Lung (tissue), 12 donors: ENCODE measurements around the gene NAGPA. TPM values are rescaled to one million over a fixed set of nuclear protein-coding genes. Genes with fewer than 3 reads are reported as not detected.

Experiments used
- ATAC-seq: fragments of 200-7000 bp; cut with Tn5 transposase; one replicate; pipeline ENCODE4 v1.9.1; 2020; ENCODE audit warnings: moderate number of reproducible peaks; ENCODE audit not compliant: insufficient read depth, low FRiP score
- DNase-seq, 3 donors: peaks; one replicate each; pipeline ENCODE4 v3.0.0-alpha.2; 2013 to 2017
- H3K27ac ChIP-seq, 2 donors: one replicate each; pipeline ENCODE4 v1.5.1; 2013; ENCODE audit warnings: mild to moderate bottlenecking in 2 of 2, moderate library complexity in 2 of 2, control low read depth in 1 of 2, inconsistent platforms in 1 of 2, low read depth in 1 of 2, low read length in 1 of 2
- H3K27me3 ChIP-seq, 3 donors: one replicate each; pipeline ENCODE4 v1.5.1; 2013; ENCODE audit warnings: low read length in 2 of 3; ENCODE audit not compliant: control insufficient read depth in 3 of 3, insufficient read depth in 3 of 3
- H3K36me3 ChIP-seq, 4 donors: one replicate each; pipeline ENCODE4 v1.5.1; 2013; ENCODE audit warnings: low read length in 4 of 4, mild to moderate bottlenecking in 1 of 4, moderate library complexity in 1 of 4; ENCODE audit not compliant: control insufficient read depth in 4 of 4, insufficient read depth in 4 of 4
- H3K4me1 ChIP-seq, 5 donors: one replicate each; pipeline ENCODE4 v1.5.1; 2013; ENCODE audit warnings: low read length in 5 of 5, mild to moderate bottlenecking in 2 of 5, moderate library complexity in 1 of 5; ENCODE audit not compliant: control insufficient read depth in 5 of 5, insufficient read depth in 5 of 5
- H3K4me3 ChIP-seq: one replicate; pipeline ENCODE4 v1.5.1; 2013; ENCODE audit warnings: mild to moderate bottlenecking, control low read depth, moderate library complexity
- H3K9ac ChIP-seq, 2 donors: one replicate each; pipeline ENCODE4 v1.5.1; 2013; ENCODE audit warnings: low read length in 2 of 2, control low read depth in 1 of 2; ENCODE audit not compliant: insufficient read depth in 1 of 2
- H3K9me3 ChIP-seq, 4 donors: one replicate each; pipeline ENCODE4 v1.5.1; 2013; ENCODE audit warnings: low read length in 3 of 4, mild to moderate bottlenecking in 1 of 4, moderate library complexity in 1 of 4; ENCODE audit not compliant: control insufficient read depth in 4 of 4, insufficient read depth in 3 of 4
- WGBS, 2 donors: extraction: QIAGEN DNeasy Blood & Tissue Kit; methylation state at CpG; one replicate each; pipeline ENCODE4 v1.1.7; 2013; 5-methylcytosine and 5-hydroxymethylcytosine counted together
- polyA plus RNA-seq, 2 donors: library from polyadenylated mRNA; stranded (reverse); fragments of 200-250 nt; gene quantifications; one replicate each; pipeline ENCODE4 v1.2.1, GENCODE V29; 2013
- total RNA-seq, 2 donors: library from RNA; depleted of rRNA in 1 of 2; stranded (reverse); fragments of >200 nt in 1 of 2; gene quantifications; one replicate each; pipeline ENCODE4 v1.2.1, GENCODE V29; 2014 to 2021
- TF ChIP-seq, protein P1 (sequence below): IDR thresholded peaks from 2 replicates; pipeline ENCODE4 v1.5.1; 2012; ENCODE audit warnings: mild to moderate bottlenecking; ENCODE audit errors: control extremely low read depth, extremely low read depth
- donor health status: control.
- donor health status: control.
- donor health status: Bipolar disorder and iron deficiency.
- donor health status: healthy.
- donor health status: DM: yes; HTN: yes; CAD: no.

The NAGPA gene
- total and polyA plus RNA-seq, 4 donors, result 7.8 to 20.3 (median 12.5) TPM

DNA sequence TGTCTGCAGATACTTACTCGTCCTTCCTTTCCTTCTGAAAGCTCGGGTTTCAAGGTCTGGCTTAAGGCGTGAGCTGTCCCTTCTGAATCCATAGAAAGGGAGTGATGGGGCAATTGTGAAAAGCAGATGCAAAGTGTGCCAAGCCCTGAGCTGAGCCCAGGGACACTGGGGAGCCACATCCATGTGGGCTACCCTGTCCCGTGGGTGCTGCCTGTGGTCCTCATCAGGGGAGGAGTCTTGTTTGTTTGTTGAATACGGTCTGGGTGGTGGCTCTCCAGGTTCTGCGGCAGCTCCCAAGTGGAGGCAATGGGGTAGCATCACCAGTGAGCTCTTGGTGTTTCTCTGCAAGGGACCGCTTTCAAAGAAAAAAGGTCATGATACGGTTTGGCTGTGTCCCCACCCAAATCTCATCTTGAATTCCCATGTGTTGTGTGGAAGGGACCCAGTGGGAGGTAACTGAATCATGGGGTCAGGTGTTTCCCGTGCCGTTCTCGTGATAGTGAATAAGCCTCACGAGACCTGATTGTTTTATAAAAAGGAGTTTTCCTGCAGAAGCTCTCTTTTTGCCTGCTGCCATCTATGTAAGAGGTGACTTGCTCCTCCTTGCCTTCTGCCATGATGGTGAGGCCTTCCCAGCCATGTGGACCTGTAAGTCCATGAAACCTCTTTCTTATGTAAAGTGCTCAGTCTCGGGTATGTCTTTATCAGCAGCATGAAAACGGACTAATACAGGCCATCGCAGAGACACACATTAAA lies 36.9 kb upstream of the NAGPA start:
- Histone ChIP-seq H3K9me3 (no peaks in the 10 kb centered on the region), H3K36me3 (peaks cover 3 to 7% (median 6%) of the 10 kb centered on the region in 4 donors), H3K27ac (no peak overlapping the region), H3K27me3 (no peaks in the 10 kb centered on the region), H3K4me3 (no peak overlapping the region), H3K9ac (no peak overlapping the region), H3K4me1 (peaks cover 0 to 18% (median 3%) of the 10 kb centered on the region in 5 donors)
- no peak for DNase-seq
- TF ChIP-seq, protein P1, sequence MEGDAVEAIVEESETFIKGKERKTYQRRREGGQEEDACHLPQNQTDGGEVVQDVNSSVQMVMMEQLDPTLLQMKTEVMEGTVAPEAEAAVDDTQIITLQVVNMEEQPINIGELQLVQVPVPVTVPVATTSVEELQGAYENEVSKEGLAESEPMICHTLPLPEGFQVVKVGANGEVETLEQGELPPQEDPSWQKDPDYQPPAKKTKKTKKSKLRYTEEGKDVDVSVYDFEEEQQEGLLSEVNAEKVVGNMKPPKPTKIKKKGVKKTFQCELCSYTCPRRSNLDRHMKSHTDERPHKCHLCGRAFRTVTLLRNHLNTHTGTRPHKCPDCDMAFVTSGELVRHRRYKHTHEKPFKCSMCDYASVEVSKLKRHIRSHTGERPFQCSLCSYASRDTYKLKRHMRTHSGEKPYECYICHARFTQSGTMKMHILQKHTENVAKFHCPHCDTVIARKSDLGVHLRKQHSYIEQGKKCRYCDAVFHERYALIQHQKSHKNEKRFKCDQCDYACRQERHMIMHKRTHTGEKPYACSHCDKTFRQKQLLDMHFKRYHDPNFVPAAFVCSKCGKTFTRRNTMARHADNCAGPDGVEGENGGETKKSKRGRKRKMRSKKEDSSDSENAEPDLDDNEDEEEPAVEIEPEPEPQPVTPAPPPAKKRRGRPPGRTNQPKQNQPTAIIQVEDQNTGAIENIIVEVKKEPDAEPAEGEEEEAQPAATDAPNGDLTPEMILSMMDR, result no peak
- no peak for ATAC-seq
- WGBS, 2 donors, result 87 to 91% methylated on average over 15 of the region's 15 CpGs

DNA sequence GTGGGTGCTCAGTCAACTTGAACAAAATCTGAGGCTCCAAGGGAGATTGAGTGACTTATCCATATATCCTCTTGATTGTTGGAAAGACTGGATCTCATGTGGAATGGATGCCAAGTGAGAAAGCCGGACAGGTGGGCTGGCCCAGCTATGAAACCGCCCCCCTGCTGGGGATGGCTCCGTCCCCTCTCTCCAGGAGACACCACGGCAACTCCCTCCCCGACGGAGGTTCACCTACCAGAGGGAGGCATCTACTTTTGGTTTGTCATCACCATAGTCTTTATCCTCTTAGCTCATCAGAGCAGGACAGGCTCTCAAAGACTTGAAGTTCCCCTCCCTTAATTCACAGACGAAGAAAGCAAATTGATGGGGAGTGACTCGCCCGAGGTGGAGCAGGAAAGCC lies 36.1 kb upstream of the NAGPA start:
- Histone ChIP-seq H3K4me1 (peaks cover 0 to 26% (median 4%) of the 10 kb centered on the region in 5 donors), H3K9ac (no peak overlapping the region), H3K27me3 (no peaks in the 10 kb centered on the region), H3K27ac (no peak overlapping the region), H3K9me3 (no peaks in the 10 kb centered on the region), H3K36me3 (peaks cover 0 to 2% (median under 1%) of the 10 kb centered on the region in 4 donors), H3K4me3 (no peak overlapping the region)
- ATAC-seq (no peak), DNase-seq (no peak)
- TF ChIP-seq, protein P1, result no peak
- 93 to 97% methylated on average over 9 of the region's 9 CpGs for WGBS, 2 donors

DNA sequence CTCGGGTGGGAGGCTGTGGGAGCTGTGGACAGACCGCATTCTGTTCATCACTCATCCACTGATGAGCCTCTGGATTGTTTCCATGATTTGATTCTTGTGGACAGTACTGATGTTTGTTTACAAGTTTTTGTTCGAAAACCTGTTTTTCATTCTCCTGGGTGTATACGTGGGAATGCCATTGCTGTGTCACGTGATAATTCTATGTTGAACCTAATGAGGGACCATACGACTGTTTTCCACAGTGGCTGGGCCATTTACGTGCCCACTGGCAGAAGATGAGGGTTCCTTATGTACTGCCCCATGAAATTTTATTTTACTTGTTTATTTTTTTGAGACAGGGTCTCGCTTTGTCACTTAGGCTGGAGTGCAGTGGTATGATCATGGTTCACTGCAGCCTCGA lies 35.3 kb upstream of the NAGPA start:
- Histone ChIP-seq H3K4me1 (peaks cover 0 to 30% (median 11%) of the 10 kb centered on the region in 5 donors), H3K9ac (no peak overlapping the region), H3K4me3 (no peak overlapping the region), H3K36me3 (no peaks in the 10 kb centered on the region), H3K9me3 (no peaks in the 10 kb centered on the region), H3K27me3 (no peaks in the 10 kb centered on the region), H3K27ac (no peak overlapping the region)
- WGBS, 2 donors, result 85 to 93% methylated on average over 9 of the region's 9 CpGs
- DNase-seq (no peak), ATAC-seq (no peak)
- TF ChIP-seq, protein P1, result no peak

DNA sequence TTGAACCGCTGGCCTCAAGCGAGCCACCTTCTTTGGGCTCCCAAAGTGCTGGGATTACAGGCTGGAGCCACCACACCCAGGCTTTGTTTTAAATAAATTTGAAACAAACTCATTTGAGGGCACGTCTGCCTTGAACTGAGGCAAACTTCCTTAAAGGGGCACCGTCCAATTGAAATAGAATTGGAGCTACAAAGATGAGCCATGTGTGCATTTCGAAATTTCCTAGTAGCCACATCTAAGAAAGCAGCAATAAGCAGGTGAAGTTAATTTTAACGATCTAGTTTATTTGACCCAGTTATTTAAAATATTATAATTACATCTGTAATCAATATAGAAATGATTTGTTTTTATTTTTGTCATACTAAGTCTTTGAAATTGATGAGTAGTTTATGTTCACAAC lies 32.8 kb upstream of the NAGPA start:
- DNase-seq (no peak), ATAC-seq (no peak)
- H3K4me1 ChIP-seq, result peaks cover 0 to 23% (median 8%) of the 10 kb centered on the region in 5 donors
- peak overlapping the region in 1 of 2 donors; percentile 68 for H3K9ac ChIP-seq
- H3K4me3 ChIP-seq, result no peak overlapping the region
- no peaks in the 10 kb centered on the region for H3K27me3 ChIP-seq
- WGBS, 2 donors, result 63 to 64% methylated on average over 6 of the region's 6 CpGs
- TF ChIP-seq, protein P1, result no peak
- H3K27ac ChIP-seq, result no peak overlapping the region
- no peaks in the 10 kb centered on the region for H3K9me3 ChIP-seq
- H3K36me3 ChIP-seq, result no peaks in the 10 kb centered on the region
